ENCODE data around the gene PLBD2.

- TF ChIP-seq EZH2 (IDR thresholded peaks at IDR 0.05; ENCODE audit: low read length, missing control alignments) (no peak), CTCF (conservative IDR thresholded peaks at IDR 0.05 in 1 of 2, IDR thresholded peaks at IDR 0.05 in 1 of 2; ENCODE audit: low read depth in 1 of 2, low read length in 2 of 2) (no peak)
These were observed 78.8 kb downstream of the PLBD2 start for GRCh38 chr12:113436993-113437728.
